K562 (cell line): Measurements from ENCODE around the gene ATP5F1D. TPM values are rescaled to one million over a fixed set of nuclear protein-coding genes. Genes with fewer than 3 reads are reported as not detected.

Experiments
- ASH1L ChIP-seq: fragments of 450-650 bp; IDR thresholded peaks from 2 replicates; pipeline ENCODE4 v1.6.1; 2018; ENCODE audit warnings: borderline replicate concordance, mild to moderate bottlenecking, low read depth; ENCODE audit not compliant: partially characterized antibody
- BCL6 ChIP-seq: fragments of 250-450 bp; sonication (Bioruptor Pico); IDR thresholded peaks from 2 replicates; pipeline ENCODE4 v1.4.0; 2020
- FOXK1 ChIP-seq: sonication (generic); formaldehyde crosslinking; IDR thresholded peaks from 2 replicates; pipeline ENCODE4 v1.8.0; 2022; ENCODE audit warnings: missing genetic modification reagents, mild to moderate bottlenecking, borderline replicate concordance
- GABPA ChIP-seq: fragments of 200-800 bp; sonication (Bioruptor generic); conservative IDR thresholded peaks from 2 replicates; pipeline ENCODE4 v1.6.1; 2016; ENCODE audit warnings: low read depth, missing genetic modification characterization, missing compliant biosample characterization
- HDAC2 ChIP-seq: fragments of 450-650 bp; IDR thresholded peaks from 2 replicates; pipeline ENCODE4 v1.6.1; 2016; ENCODE audit warnings: mild to moderate bottlenecking
- MGA ChIP-seq: fragments of 450-650 bp; IDR thresholded peaks from 2 replicates; pipeline ENCODE4 v1.6.1; 2016; ENCODE audit warnings: mild to moderate bottlenecking, moderate library complexity
- PHF21A ChIP-seq: fragments of 450-650 bp; IDR thresholded peaks from 2 replicates; pipeline ENCODE4 v1.6.1; 2017; ENCODE audit warnings: low read depth, borderline replicate concordance
- POLR2B ChIP-seq: fragments of 450-650 bp; IDR thresholded peaks from 2 replicates; pipeline ENCODE4 v1.6.1; 2018; ENCODE audit warnings: low read depth; ENCODE audit not compliant: partially characterized antibody
- SMAD3 ChIP-seq: fragments of 450-650 bp; formaldehyde crosslinking; conservative IDR thresholded peaks from 2 replicates; pipeline ENCODE4 v1.4.0; 2020; ENCODE audit warnings: mild to moderate bottlenecking
- SREBF2 ChIP-seq: sonication (generic); formaldehyde crosslinking; IDR thresholded peaks from 2 replicates; pipeline ENCODE4 v1.4.0; 2020; ENCODE audit warnings: mild to moderate bottlenecking, missing genetic modification reagents
- ZNF274 ChIP-seq: IDR thresholded peaks from 2 replicates; pipeline ENCODE4 v1.6.1; 2011; ENCODE audit warnings: low read depth, mild to moderate bottlenecking, low read length, moderate library complexity, borderline replicate concordance
- ZNF282 ChIP-seq: sonication (generic); formaldehyde crosslinking; IDR thresholded peaks from 2 replicates; pipeline ENCODE4 v1.8.1; 2023; ENCODE audit warnings: missing genetic modification reagents
- ZNF512 ChIP-seq: IDR thresholded peaks from 2 replicates; pipeline ENCODE4 v1.6.1; 2016; ENCODE audit warnings: missing genetic modification characterization, missing compliant biosample characterization
- ZNF699 ChIP-seq: fragments of 250-450 bp; sonication (Bioruptor Pico); IDR thresholded peaks from 2 replicates; pipeline ENCODE4 v1.8.0; 2021; ENCODE audit warnings: mild to moderate bottlenecking, moderate library complexity; ENCODE audit not compliant: insufficient replicate concordance
- polyA plus RNA-seq, 8 experiments: library from polyadenylated mRNA; depleted of rRNA in 4 of 8; stranded (reverse) in 5 of 8; unstranded in 3 of 8; fragments of >200 nt; fragmentation: Nextera tagmentation in 2 of 8; fragmentation: Illumina TruSeq in 1 of 8; extraction: Ambion mirVana in 2 of 8; extraction: Trizol in 1 of 8; gene quantifications; 2 replicates each; pipeline versions ENCODE4 v1.2.1 to v1.2.3, GENCODE V29; 2011 to 2014; ENCODE audit warnings: inconsistent platforms in 1 of 8, missing spikeins in 1 of 8
- total RNA-seq, 7 experiments: library from RNA; depleted of rRNA in 6 of 7; stranded (reverse); fragments of >200 nt in 6 of 7; fragmentation: Illumina TruSeq in 2 of 7; extraction: Trizol in 2 of 7; gene quantifications; 2 replicates each; pipeline versions ENCODE4 v1.2.1 to v1.2.3, GENCODE V29; 2011 to 2021; ENCODE audit warnings: low replicate concordance in 1 of 7
- TF ChIP-seq, protein P1 (sequence below): IDR thresholded peaks from 2 replicates; pipeline ENCODE4 v1.6.1; 2011; ENCODE audit not compliant: insufficient read length; ENCODE audit errors: extremely low read depth

Gene ATP5F1D
- total and polyA plus RNA-seq, 9 of the 15 experiments (the other 6 are each of a cell fraction or from before 2014, with no cell fraction given), result 3.9 to 409 (median 36.8) TPM

DNA sequence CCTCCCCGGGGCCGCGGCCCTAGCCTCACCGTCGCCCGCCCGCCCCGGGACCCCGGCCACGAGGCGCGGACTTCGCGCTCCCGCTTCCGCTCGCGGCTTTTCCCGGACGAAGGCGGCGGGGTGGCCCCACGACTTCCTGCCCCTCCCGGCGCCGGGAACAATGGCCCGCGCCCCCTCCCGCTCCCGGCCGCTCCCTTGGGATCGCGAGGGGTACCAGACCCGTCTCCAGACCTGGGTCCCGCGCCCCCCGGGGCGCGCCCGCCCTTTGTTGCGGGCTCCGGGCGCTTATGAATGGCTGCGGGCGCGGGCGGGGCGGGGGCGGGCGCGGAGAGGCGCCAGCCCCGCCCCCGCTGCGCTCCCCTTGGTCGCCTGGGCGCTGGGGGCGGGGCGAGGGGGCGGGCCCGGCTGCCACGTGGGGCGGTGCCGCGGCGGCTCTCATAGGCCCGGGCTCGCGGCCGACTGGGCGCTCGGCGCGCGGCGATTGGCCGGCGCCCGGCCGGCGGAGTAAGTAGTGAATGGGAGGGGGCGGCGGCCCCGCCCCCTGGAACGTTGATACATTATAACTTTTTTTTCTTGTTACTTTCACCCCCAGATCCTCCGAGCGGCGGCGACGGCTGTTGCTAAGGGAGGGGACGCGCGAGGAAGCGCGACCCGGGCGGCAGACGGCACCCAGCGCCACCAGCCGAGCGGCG is 7.9 kb downstream of the ATP5F1D start (continued):
- TF ChIP-seq MGA, result peak; percentile 84
- TF ChIP-seq POLR2B, result peak; percentile 11
- TF ChIP-seq SMAD3 (CRISPR knock-in tag), result no peak
- TF ChIP-seq GABPA (tag), result peak; percentile 89
- TF ChIP-seq, protein P1, sequence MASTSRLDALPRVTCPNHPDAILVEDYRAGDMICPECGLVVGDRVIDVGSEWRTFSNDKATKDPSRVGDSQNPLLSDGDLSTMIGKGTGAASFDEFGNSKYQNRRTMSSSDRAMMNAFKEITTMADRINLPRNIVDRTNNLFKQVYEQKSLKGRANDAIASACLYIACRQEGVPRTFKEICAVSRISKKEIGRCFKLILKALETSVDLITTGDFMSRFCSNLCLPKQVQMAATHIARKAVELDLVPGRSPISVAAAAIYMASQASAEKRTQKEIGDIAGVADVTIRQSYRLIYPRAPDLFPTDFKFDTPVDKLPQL, result no peak
- TF ChIP-seq ZNF282 (CRISPR knock-in tag), result no peak
- no peak for TF ChIP-seq ZNF699 (CRISPR knock-in tag)
- TF ChIP-seq SREBF2 (CRISPR knock-in tag), result no peak
- TF ChIP-seq PHF21A, result no peak
- TF ChIP-seq FOXK1 (CRISPR knock-in tag), result no peak
- no peak for TF ChIP-seq ASH1L
- TF ChIP-seq BCL6 (CRISPR knock-in tag), result no peak
- no peak for TF ChIP-seq HDAC2
- no peak for TF ChIP-seq ZNF274
- TF ChIP-seq ZNF512, result no peak
